Measurements from ENCODE around the gene MAPK7. TPM values are rescaled to one million over a fixed set of nuclear protein-coding genes. Genes with fewer than 3 reads are reported as not detected.

The MAPK7 gene
- total RNA-seq, 1 donor from 2014 or later, result 25.1 TPM

DNA sequence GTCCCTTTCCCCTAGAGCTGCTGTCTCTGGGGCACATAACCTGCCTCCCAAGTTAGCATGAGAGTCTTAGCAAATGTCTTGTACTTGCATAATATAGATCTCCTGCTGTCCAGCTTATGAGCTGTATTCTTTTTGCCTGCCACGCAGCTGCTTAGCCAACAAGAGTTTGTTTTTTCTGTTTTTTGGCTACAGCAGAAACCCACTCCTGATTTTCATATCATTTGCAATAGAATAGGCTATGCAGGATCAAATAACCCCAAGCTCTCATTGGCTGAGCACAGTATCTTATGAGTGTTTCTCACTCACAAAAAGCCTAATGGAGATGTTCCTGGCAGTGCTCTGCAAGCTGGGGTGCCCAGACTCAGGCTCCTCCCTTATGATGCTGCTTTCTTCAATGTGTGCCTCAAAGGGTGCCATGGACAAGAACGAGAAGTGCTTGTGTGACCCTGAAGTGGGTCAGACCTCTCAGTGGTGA lies 38.9 kb upstream of the MAPK7 start:
- peaks cover 26% of the 10 kb centered on the region for H3K4me1 Mint-ChIP-seq (ENCODE audit: low read depth, unreplicated experiment)
- H3K36me3 Mint-ChIP-seq (ENCODE audit: low read depth, unreplicated experiment), result peaks cover 2% of the 10 kb centered on the region
- Histone ChIP-seq H3K4me1 (ENCODE audit: insufficient read depth, low read length) (peaks cover 7% of the 10 kb centered on the region), H3K4me3 (ENCODE audit: insufficient read depth, low read depth, low read length) (no peak overlapping the region), H4K20me1 (ENCODE audit: insufficient read depth, low read length) (no peaks in the 10 kb centered on the region), H3K27ac (ENCODE audit: low read depth, low read length) (no peak overlapping the region), H2AFZ (ENCODE audit: low read depth, low read length) (no peak overlapping the region), H3K27me3 (ENCODE audit: insufficient read depth, low read length) (no peaks in the 10 kb centered on the region), H3K9ac (ENCODE audit: low read length) (no peak overlapping the region), H3K36me3 (ENCODE audit: insufficient read depth, low read length) (no peaks in the 10 kb centered on the region), H3K4me2 (ENCODE audit: low read length) (no peak overlapping the region), H3K9me3 (ENCODE audit: insufficient read depth, low read depth, low read length) (no peaks in the 10 kb centered on the region), H3K79me2 (ENCODE audit: insufficient read depth, low read length) (no peaks in the 10 kb centered on the region)
- no peak for FAIRE-seq
- H3K27ac Mint-ChIP-seq (ENCODE audit: unreplicated experiment), result no peak overlapping the region
- no peak overlapping the region for H3K4me3 Mint-ChIP-seq (ENCODE audit: unreplicated experiment)
- no peak for DNase-seq (ENCODE audit: low read depth)
- TF ChIP-seq, protein P1, sequence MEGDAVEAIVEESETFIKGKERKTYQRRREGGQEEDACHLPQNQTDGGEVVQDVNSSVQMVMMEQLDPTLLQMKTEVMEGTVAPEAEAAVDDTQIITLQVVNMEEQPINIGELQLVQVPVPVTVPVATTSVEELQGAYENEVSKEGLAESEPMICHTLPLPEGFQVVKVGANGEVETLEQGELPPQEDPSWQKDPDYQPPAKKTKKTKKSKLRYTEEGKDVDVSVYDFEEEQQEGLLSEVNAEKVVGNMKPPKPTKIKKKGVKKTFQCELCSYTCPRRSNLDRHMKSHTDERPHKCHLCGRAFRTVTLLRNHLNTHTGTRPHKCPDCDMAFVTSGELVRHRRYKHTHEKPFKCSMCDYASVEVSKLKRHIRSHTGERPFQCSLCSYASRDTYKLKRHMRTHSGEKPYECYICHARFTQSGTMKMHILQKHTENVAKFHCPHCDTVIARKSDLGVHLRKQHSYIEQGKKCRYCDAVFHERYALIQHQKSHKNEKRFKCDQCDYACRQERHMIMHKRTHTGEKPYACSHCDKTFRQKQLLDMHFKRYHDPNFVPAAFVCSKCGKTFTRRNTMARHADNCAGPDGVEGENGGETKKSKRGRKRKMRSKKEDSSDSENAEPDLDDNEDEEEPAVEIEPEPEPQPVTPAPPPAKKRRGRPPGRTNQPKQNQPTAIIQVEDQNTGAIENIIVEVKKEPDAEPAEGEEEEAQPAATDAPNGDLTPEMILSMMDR (IDR thresholded peaks at IDR 0.05; ENCODE audit: insufficient read depth, low read depth, low read length), result no peak
- TF ChIP-seq EZH2 (IDR thresholded peaks at IDR 0.05; ENCODE audit: insufficient read depth, low read length), result no peak
- no peaks in the 10 kb centered on the region for H3K9me3 Mint-ChIP-seq (ENCODE audit: unreplicated experiment)
- H3K27me3 Mint-ChIP-seq (ENCODE audit: low read depth, unreplicated experiment), result no peaks in the 10 kb centered on the region

GRCh38 chr17:19341211-19341631 lies 37.1 kb upstream of the MAPK7 start:
- H3K79me2 ChIP-seq (ENCODE audit: insufficient read depth, low read length), result no peaks in the 10 kb centered on the region
- H2AFZ ChIP-seq (ENCODE audit: low read depth, low read length), result no peak overlapping the region
- DNase-seq (ENCODE audit: low read depth) (no peak), FAIRE-seq (no peak)
- no peak overlapping the region for H3K27ac ChIP-seq (ENCODE audit: low read depth, low read length)
- peak overlapping the region; percentile 70 for H3K27ac Mint-ChIP-seq (ENCODE audit: unreplicated experiment)
- H3K27me3 Mint-ChIP-seq (ENCODE audit: low read depth, unreplicated experiment), result no peaks in the 10 kb centered on the region
- H3K4me1 ChIP-seq (ENCODE audit: insufficient read depth, low read length), result peaks cover 14% of the 10 kb centered on the region
- H3K4me1 Mint-ChIP-seq (ENCODE audit: low read depth, unreplicated experiment), result peaks cover 26% of the 10 kb centered on the region
- H4K20me1 ChIP-seq (ENCODE audit: insufficient read depth, low read length), result no peaks in the 10 kb centered on the region
- no peak overlapping the region for H3K4me3 ChIP-seq (ENCODE audit: insufficient read depth, low read depth, low read length)
- peaks cover 2% of the 10 kb centered on the region for H3K36me3 Mint-ChIP-seq (ENCODE audit: low read depth, unreplicated experiment)
- H3K9me3 Mint-ChIP-seq (ENCODE audit: unreplicated experiment), result no peaks in the 10 kb centered on the region
- H3K9ac ChIP-seq (ENCODE audit: low read length), result no peak overlapping the region
- peak overlapping the region; percentile 23 for H3K4me3 Mint-ChIP-seq (ENCODE audit: unreplicated experiment)
- no peak for TF ChIP-seq EZH2 (IDR thresholded peaks at IDR 0.05; ENCODE audit: insufficient read depth, low read length)
- TF ChIP-seq, protein P1 (IDR thresholded peaks at IDR 0.05; ENCODE audit: insufficient read depth, low read depth, low read length), result no peak
- H3K27me3 ChIP-seq (ENCODE audit: insufficient read depth, low read length), result no peaks in the 10 kb centered on the region
- no peaks in the 10 kb centered on the region for H3K36me3 ChIP-seq (ENCODE audit: insufficient read depth, low read length)
- no peaks in the 10 kb centered on the region for H3K9me3 ChIP-seq (ENCODE audit: insufficient read depth, low read depth, low read length)
- no peak overlapping the region for H3K4me2 ChIP-seq (ENCODE audit: low read length)
